Activated T-helper 1 cell treated with Interleukin-2 at 50 U/mL for 16 hours (primary cell): Measurements from ENCODE around the gene SH3GL2.

Experiments
- DNase-seq: peaks from one replicate; pipeline ENCODE4 v3.0.0-alpha.2; 2020; ENCODE audit warnings: low read depth

Gene SH3GL2

GRCh38 chr9:17810728-17811571 lies 232.1 kb downstream of the SH3GL2 start:
- no peak for DNase-seq

DNA sequence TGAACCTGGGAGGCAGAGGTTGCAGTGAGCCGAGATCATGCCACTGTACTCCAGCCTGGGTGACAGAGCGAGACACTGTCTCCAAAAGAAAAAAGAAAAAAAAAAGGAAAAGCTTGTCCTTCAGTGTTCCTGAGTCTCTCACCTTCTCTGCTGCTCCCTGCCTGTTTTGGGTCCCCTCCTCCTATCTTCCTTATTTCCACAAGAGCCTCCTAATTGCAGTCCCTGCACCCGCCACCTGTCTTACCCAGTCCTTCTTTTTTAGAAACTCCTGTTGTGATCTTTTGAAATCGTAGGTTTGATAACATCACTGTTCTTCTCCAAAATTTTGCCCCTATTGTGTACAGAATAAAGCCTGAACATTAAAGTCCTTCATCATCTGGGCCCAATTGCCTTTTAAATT lies 234.9 kb downstream of the SH3GL2 start:
- no peak for DNase-seq

DNA sequence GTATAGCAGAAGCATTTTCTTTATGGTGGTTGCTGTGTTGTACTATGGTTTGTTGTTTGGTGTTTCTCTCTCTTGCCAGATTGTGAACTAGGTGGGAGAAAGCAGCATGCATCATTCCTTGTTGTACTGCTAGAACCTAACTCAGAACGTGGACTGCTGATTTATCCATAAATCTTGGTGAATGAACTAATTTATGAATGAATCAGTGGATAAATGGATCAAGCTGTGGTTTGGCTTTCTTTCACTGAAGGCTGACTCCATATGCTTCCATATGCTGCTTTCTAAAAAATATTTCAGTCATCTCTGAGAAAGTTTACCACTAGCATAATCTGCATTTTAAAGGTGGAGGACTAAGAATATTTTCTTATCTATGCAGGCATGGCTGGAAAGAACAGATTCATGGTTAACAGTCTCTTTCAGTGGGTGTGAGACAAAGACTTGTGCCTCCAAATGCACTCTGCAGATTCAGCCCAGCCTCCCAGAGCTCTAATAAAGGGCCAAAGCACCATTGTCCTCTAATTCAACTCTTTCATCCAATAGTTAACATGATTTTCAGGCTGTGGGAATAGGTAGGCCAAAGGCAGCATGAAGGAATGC lies 237.7 kb downstream of the SH3GL2 start:
- DNase-seq, result no peak

DNA sequence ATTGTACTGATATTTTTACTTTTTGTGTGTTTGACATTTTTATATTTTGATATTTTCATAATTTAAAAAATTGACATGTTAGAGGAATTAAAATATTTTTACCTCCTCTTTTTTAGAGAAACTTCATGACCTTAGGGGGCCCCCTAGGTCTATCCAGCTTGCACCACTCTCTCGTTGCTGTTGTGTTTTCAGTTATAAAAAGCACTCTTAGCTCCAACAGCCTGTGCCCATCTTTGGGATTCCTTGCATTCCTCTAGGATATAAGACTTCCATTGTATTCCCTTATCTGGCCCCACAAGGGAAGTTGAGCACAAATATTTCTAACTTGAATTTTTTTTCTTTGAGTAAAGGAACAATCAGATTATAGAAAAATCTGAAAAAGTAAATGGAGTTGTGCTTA lies 245.3 kb downstream of the SH3GL2 start:
- DNase-seq, result no peak

GRCh38 chr9:17824616-17825264 lies 245.9 kb downstream of the SH3GL2 start:
- no peak for DNase-seq

- DNase-seq, result no peak
These were observed 246.4 kb downstream of the SH3GL2 start for GRCh38 chr9:17825265-17825659.

DNA sequence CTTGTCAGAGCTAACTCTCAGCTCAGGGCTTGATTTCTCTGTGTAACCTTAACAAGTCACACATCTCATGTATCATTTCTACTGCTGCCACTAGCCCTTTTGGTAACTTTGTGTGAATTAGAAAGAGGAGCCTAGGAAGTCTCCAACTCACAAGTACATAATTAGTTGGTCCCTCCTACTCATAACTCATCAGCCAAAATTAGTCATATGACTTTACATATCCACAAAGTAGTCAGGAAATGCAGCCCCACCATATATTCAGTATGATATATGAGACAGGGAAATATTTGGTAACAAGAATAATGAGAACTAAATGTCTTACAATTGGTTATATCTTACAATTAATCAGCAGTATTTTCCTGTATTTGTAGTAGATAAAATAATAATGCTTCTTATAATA lies 250.2 kb downstream of the SH3GL2 start:
- no peak for DNase-seq

DNA sequence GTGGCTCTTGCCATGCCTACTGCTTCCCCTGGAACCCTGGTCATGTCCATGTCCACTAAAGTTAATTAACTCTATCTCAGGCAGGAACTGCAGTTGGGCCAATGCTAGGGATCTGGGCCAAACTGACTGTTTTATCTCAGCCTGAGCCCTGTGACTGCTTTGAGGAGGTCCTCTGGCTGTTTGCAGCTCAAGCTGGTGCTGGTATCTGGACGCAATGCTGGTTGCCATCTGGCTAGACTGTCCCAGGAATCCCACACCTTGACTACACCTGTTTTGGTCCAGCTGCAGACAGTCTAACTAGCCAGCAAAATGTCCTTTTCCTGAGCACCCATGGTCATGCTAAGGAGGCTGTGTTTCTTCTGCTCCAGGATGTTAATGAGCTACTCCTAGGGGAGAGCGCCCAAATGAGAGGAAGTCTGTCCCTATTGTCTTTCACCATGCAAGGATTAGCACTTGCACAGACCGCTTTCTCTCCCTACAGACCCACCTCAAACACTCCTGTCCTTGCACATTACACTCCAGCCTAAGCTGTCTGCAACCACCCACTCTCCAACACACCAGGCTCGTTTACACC lies 251.0 kb downstream of the SH3GL2 start:
- DNase-seq, result no peak

DNA sequence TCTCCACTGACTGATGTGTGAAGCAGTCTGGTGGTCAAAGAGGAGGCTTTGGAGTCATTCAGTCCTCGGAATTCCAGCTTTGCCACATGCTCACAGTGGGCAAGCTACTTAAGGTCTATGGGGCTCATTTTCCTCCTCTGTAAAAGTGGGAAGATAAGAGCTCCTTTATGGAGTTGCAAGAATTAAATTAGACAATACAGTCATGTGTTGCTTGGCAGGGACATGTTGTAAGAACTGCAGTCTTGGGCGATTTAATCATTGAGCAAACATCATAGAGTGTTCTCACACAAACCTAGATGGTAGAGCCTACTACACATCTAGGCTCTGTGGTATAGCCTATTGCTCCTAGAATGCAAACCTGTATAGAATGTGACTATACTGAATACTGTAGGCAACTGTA lies 253.9 kb downstream of the SH3GL2 start:
- no peak for DNase-seq

- DNase-seq, result no peak
These were observed 255.0 kb downstream of the SH3GL2 start for GRCh38 chr9:17833846-17834245.

- no peak for DNase-seq
These were observed 259.1 kb downstream of the SH3GL2 start for GRCh38 chr9:17837965-17838364.

- no peak for DNase-seq
These were observed 260.9 kb downstream of the SH3GL2 start for GRCh38 chr9:17839776-17840175.

DNA sequence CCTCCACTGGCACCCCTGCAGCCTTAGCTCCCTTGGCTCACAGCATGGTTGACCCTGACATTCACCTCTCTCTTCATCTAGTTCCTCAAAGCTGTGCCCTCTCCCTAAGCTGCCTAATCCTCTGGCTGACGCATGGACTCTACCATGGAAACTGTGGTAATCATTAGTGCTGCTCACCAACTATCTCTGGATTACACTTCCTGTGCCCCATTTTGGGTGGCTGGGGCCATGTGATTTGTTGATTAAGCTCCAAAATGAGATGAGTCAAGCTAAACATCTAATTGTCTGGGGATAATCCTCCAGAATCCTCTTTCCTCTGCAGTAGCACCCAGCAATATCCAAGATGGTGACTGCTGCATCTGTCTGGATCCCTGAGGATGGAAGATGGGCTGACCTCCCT lies 264.4 kb downstream of the SH3GL2 start:
- DNase-seq, result no peak
